CD4-positive, alpha-beta T cell (primary cell): Measurements from ENCODE around the gene GNA12. TPM values are rescaled to one million over a fixed set of nuclear protein-coding genes. Genes with fewer than 3 reads are reported as not detected.
A peak's percentile ranks its signal among the peaks of the same experiment; 100 is the strongest.

ENCODE experiments used
- ATAC-seq: fragments of 200-7000 bp; cut with Tn5 transposase; one replicate; pipeline ENCODE4 v1.10.0; 2022; ENCODE audit warnings: mild to moderate bottlenecking; ENCODE audit not compliant: poor library complexity
- CTCF ChIA-PET: fragments of 350-600 bp; sonication (Branson Sonifier 250); formaldehyde crosslinking; loops from one replicate; lab custom pipeline; 2021; ENCODE audit warnings: antibody characterized with exemption, inconsistent platforms; lab: Charles Lee
- POLR2A ChIA-PET: fragments of 350-600 bp; sonication (Branson Sonifier 250); formaldehyde crosslinking; loops from one replicate; lab custom pipeline; 2021; ENCODE audit warnings: antibody characterized with exemption, inconsistent platforms; lab: Charles Lee
- DNase-seq, 14 experiments: peaks; one replicate each; pipeline ENCODE4 v3.0.0-alpha.2; 2013 to 2020; ENCODE audit warnings: mixed read lengths in 2 of 14
- H3K27ac ChIP-seq, 2 donors: one replicate each; pipeline versions ENCODE4 v1.5.1 to v1.7.0; 2013; ENCODE audit warnings: low read length in 2 of 2, low read depth in 1 of 2, mild to moderate bottlenecking in 1 of 2
- H3K27me3 ChIP-seq, 2 experiments: 1 replicate in 1 of 2; 2 replicates in 1 of 2; pipeline versions ENCODE4 v1.6.1 to v1.7.0; 2013; ENCODE audit warnings: low read length in 2 of 2, control low read depth in 1 of 2, mild to moderate bottlenecking in 1 of 2, moderate library complexity in 1 of 2; ENCODE audit not compliant: insufficient read depth in 2 of 2, control insufficient read depth in 1 of 2
- H3K36me3 ChIP-seq: one replicate; pipeline ENCODE4 v1.6.1; 2013; ENCODE audit warnings: low read length, control low read depth; ENCODE audit not compliant: insufficient read depth
- H3K4me1 ChIP-seq: one replicate; pipeline ENCODE4 v1.6.1; 2013; ENCODE audit warnings: low read length, control low read depth; ENCODE audit not compliant: insufficient read depth
- H3K4me3 ChIP-seq: one replicate; pipeline ENCODE4 v1.5.1; 2013; ENCODE audit warnings: mild to moderate bottlenecking, low read length, moderate library complexity
- H3K9me3 ChIP-seq, 2 experiments: 1 replicate in 1 of 2; 2 replicates in 1 of 2; pipeline versions ENCODE4 v1.6.1 to v1.7.0; 2013; ENCODE audit warnings: low read length in 2 of 2, mild to moderate bottlenecking in 2 of 2, control low read depth in 1 of 2, moderate library complexity in 1 of 2; ENCODE audit not compliant: control insufficient read depth in 1 of 2, insufficient read depth in 1 of 2
- H3K27ac Mint-ChIP-seq: one replicate; pipeline ENCODE4 v1.8.0; 2020; ENCODE audit warnings: mixed read lengths
- H3K27me3 Mint-ChIP-seq: one replicate; pipeline ENCODE4 v1.8.0; 2021; ENCODE audit warnings: mixed read lengths
- H3K36me3 Mint-ChIP-seq: one replicate; pipeline ENCODE4 v1.8.0; 2021; ENCODE audit warnings: low read depth, mixed read lengths
- H3K4me1 Mint-ChIP-seq: one replicate; pipeline ENCODE4 v1.8.0; 2021; ENCODE audit warnings: low read depth, mixed read lengths
- H3K4me3 Mint-ChIP-seq: one replicate; pipeline ENCODE4 v1.8.0; 2020; ENCODE audit warnings: mild to moderate bottlenecking, mixed read lengths
- H3K9me3 Mint-ChIP-seq: one replicate; pipeline ENCODE4 v1.8.0; 2020; ENCODE audit warnings: mixed read lengths
- intact Hi-C, 2 experiments: fragments of 100-400 bp; cut with DNase I in 1 of 2; cut with micrococcal nuclease in 1 of 2; formaldehyde crosslinking; loops; one replicate each; pipeline versions ENCODE4 v1.15.1 to v1.9.0; 2023 to 2025; cut with DNase I, micrococcal nuclease
- total RNA-seq, 174 experiments: library from RNA in 2 of 174; stranded (reverse) in 2 of 174; gene quantifications; one replicate each; pipeline ENCODE4 v1.2.3 and lab custom pipeline; 2021 to 2026
- TF ChIP-seq, protein P1 (sequence below): fragments of 200-600 bp; IDR thresholded peaks from one replicate; pipeline ENCODE4 v1.8.0; 2022; ENCODE audit warnings: antibody characterized with exemption, mild to moderate bottlenecking

Gene GNA12
- total RNA-seq, 2 experiments from 2014 or later, result 16.0 to 16.1 TPM

DNA sequence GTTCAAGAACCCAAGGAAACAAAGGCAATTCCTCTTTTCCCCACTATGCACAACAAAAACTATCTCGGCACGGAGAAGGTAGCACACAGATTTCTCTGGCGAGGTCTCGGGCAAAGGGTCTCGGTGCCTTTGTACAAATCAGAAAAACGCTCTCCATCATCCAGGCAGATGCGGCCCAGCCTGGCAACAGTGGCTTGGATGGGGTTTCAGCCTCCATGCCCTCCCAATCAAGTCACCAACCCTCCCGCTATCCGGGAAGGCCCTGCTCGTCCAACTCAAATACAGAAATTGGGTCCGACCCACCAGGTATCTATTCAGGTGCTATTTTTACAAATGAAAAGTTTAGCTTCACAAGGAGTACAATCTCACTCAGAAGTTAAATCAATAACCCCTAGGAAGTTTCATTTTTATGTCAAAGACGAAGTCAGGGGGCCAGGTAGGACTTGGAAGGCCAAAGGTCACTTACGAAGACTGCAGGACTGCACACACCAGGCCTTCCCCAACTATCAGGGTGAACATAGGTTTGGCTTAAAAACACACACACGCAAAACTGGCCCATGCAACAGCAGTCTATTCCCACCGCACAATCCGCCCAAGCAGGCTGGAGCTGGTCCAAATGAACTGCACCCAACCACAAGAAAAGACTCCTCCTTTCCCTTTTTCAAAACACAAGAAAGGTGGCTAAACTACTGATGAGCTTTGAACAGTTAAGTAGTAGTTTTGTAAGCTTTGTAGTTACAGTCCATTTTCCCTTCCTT is 43.0 kb downstream of the GNA12 start:
- Histone ChIP-seq H3K36me3 (no peaks in the 10 kb centered on the region), H3K27ac (no peak overlapping the region), H3K9me3 (no peaks in the 10 kb centered on the region), H3K4me3 (no peak overlapping the region), H3K27me3 (no peaks in the 10 kb centered on the region), H3K4me1 (peaks cover 10% of the 10 kb centered on the region)
- H3K36me3 Mint-ChIP-seq, result peaks cover 3% of the 10 kb centered on the region
- DNase-seq (peak in 2 of 14 experiments; percentile 11 to 12), ATAC-seq (no peak)
- H3K4me1 Mint-ChIP-seq, result peaks cover 73% of the 10 kb centered on the region
- H3K9me3 Mint-ChIP-seq, result no peaks in the 10 kb centered on the region
- H3K4me3 Mint-ChIP-seq, result no peak overlapping the region
- TF ChIP-seq, protein P1, sequence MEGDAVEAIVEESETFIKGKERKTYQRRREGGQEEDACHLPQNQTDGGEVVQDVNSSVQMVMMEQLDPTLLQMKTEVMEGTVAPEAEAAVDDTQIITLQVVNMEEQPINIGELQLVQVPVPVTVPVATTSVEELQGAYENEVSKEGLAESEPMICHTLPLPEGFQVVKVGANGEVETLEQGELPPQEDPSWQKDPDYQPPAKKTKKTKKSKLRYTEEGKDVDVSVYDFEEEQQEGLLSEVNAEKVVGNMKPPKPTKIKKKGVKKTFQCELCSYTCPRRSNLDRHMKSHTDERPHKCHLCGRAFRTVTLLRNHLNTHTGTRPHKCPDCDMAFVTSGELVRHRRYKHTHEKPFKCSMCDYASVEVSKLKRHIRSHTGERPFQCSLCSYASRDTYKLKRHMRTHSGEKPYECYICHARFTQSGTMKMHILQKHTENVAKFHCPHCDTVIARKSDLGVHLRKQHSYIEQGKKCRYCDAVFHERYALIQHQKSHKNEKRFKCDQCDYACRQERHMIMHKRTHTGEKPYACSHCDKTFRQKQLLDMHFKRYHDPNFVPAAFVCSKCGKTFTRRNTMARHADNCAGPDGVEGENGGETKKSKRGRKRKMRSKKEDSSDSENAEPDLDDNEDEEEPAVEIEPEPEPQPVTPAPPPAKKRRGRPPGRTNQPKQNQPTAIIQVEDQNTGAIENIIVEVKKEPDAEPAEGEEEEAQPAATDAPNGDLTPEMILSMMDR, result no peak
- CTCF ChIA-PET, result interaction anchor here (0.6 kb wide), 1 partner anchor 11 kb away, joined by 4 read pairs; no protein-coding TSS in a partner anchor
- POLR2A ChIA-PET, result interaction anchor here (0.7 kb wide), 1 partner anchor 41 kb away, joined by 3 read pairs; no protein-coding TSS in a partner anchor
- intact Hi-C loops, result no loop called here
- no peaks in the 10 kb centered on the region for H3K27me3 Mint-ChIP-seq
- no peak overlapping the region for H3K27ac Mint-ChIP-seq

DNA sequence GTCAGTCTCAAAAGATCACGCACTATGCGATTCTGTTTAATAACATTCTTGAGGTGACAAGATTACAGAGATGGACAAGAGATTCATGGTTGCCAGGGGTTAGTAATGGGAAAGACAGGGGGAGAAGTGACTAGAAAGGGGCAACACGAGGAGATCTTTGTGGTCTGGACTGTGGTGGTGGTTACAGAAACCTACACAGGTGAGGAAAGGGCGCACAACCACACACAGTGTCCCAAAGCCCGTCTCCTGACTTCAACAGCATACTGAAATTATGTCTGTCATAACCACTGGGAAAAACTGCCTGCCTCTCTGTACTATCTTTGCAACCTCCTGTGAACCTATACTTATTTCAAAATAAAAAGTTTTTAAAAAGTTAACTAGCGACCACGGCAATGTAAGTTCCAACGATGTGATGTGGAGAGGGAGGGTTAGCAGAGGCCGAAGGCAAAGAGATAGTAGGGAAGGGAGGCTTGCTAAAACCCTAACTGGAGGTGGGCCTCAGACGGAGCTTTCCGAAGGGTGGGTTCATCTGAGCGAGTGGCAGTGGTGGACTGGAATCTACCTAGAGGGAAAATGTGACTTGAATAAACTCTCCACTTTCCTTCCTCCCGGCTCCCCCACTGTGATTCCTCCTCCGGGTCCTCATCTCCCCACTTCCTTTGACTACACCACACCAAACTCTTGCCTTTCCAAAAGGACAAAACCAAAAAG is 43.7 kb downstream of the GNA12 start:
- ChIA-PET POLR2A (no interaction called here), CTCF (no interaction called here)
- Mint-ChIP-seq H3K4me3 (no peak overlapping the region), H3K36me3 (peaks cover 5% of the 10 kb centered on the region), H3K27ac (no peak overlapping the region), H3K4me1 (peaks cover 69% of the 10 kb centered on the region), H3K9me3 (no peaks in the 10 kb centered on the region), H3K27me3 (no peaks in the 10 kb centered on the region)
- H3K27ac ChIP-seq, result no peak overlapping the region
- ATAC-seq, result no peak
- H3K27me3 ChIP-seq, result no peaks in the 10 kb centered on the region
- no peaks in the 10 kb centered on the region for H3K9me3 ChIP-seq
- DNase-seq, result no peak
- no peak overlapping the region for H3K4me3 ChIP-seq
- intact Hi-C loops, result no loop called here
- H3K36me3 ChIP-seq, result no peaks in the 10 kb centered on the region
- peaks cover 10% of the 10 kb centered on the region for H3K4me1 ChIP-seq
- TF ChIP-seq, protein P1, result no peak

DNA sequence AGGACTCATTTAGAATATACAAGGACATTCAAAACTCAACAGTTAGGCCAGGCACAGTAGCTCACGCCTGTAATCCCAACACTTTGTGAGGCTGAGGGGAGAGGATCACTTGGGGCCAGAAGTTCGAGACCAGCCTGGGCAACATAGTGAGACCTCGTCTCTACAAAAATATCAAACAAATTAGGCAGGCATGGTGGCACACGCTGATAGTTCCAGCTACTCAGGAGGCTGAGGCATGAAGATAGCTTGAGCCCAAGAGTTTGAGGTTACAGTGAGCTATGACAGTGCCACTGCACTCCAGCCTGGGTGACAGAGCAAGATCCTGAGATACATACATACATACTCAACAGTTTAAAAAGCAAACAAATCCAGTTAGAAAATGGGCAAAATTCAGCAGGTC is 44.9 kb downstream of the GNA12 start:
- ChIA-PET POLR2A (no interaction called here), CTCF (no interaction called here)
- ATAC-seq (no peak), DNase-seq (no peak)
- intact Hi-C loops, result no loop called here
- Histone ChIP-seq H3K27me3 (no peaks in the 10 kb centered on the region), H3K4me1 (peaks cover 10% of the 10 kb centered on the region), H3K4me3 (no peak overlapping the region), H3K27ac (no peak overlapping the region), H3K36me3 (peaks cover 6% of the 10 kb centered on the region), H3K9me3 (no peaks in the 10 kb centered on the region)
- H3K4me1 Mint-ChIP-seq, result peaks cover 66% of the 10 kb centered on the region
- no peak overlapping the region for H3K4me3 Mint-ChIP-seq
- H3K9me3 Mint-ChIP-seq, result no peaks in the 10 kb centered on the region
- TF ChIP-seq, protein P1, result no peak
- no peak overlapping the region for H3K27ac Mint-ChIP-seq
- peaks cover 14% of the 10 kb centered on the region for H3K36me3 Mint-ChIP-seq
- no peaks in the 10 kb centered on the region for H3K27me3 Mint-ChIP-seq
